Measurements from ENCODE around the gene MRPS25. TPM values are rescaled to one million over a fixed set of nuclear protein-coding genes. Genes with fewer than 3 reads are reported as not detected.

Gene MRPS25
- total RNA-seq (57.2 TPM), polyA plus RNA-seq (ENCODE audit: insufficient read depth, low read depth, low replicate concordance) (89.2 TPM)
- long read RNA-seq, donor 1, full-length matches to known transcripts, result 21 of 21 reads
- long read RNA-seq, donor 1, partial matches to known transcripts, result 0 of 21 reads
- long read RNA-seq, donor 1, other reads (novel, unspliced or antisense), result 0 of 21 reads
- long read RNA-seq, donor 2, full-length matches to known transcripts, result 27 of 27 reads
- long read RNA-seq, donor 2, partial matches to known transcripts, result 0 of 27 reads
- long read RNA-seq, donor 2, other reads (novel, unspliced or antisense), result 0 of 27 reads
- long read RNA-seq, donor 3, full-length matches to known transcripts, result 43 of 43 reads
- long read RNA-seq, donor 3, partial matches to known transcripts, result 0 of 43 reads
- long read RNA-seq, donor 3, other reads (novel, unspliced or antisense), result 0 of 43 reads
- long read RNA-seq, donor 4, full-length matches to known transcripts, result 28 of 28 reads
- long read RNA-seq, donor 4, partial matches to known transcripts, result 0 of 28 reads
- long read RNA-seq, donor 4, other reads (novel, unspliced or antisense), result 0 of 28 reads
- long read RNA-seq, donor 5, full-length matches to known transcripts, result 1 of 1 reads
- long read RNA-seq, donor 5, partial matches to known transcripts, result 0 of 1 reads
- long read RNA-seq, donor 5, other reads (novel, unspliced or antisense), result 0 of 1 reads
- long read RNA-seq, donor 6, full-length matches to known transcripts, result 28 of 28 reads
- long read RNA-seq, donor 6, partial matches to known transcripts, result 0 of 28 reads
- long read RNA-seq, donor 6, other reads (novel, unspliced or antisense), result 0 of 28 reads
- long read RNA-seq, donor 7, full-length matches to known transcripts, result 28 of 38 reads
- long read RNA-seq, donor 7, partial matches to known transcripts, result 2 of 38 reads
- long read RNA-seq, donor 7, other reads (novel, unspliced or antisense), result 8 of 38 reads
- long read RNA-seq, donor 8, full-length matches to known transcripts, result 19 of 19 reads
- long read RNA-seq, donor 8, partial matches to known transcripts, result 0 of 19 reads
- long read RNA-seq, donor 8, other reads (novel, unspliced or antisense), result 0 of 19 reads
- long read RNA-seq, donor 9, full-length matches to known transcripts, result 7 of 7 reads
- long read RNA-seq, donor 9, partial matches to known transcripts, result 0 of 7 reads
- long read RNA-seq, donor 9, other reads (novel, unspliced or antisense), result 0 of 7 reads
- long read RNA-seq, donor 10, full-length matches to known transcripts, result 26 of 26 reads
- long read RNA-seq, donor 10, partial matches to known transcripts, result 0 of 26 reads
- long read RNA-seq, donor 10, other reads (novel, unspliced or antisense), result 0 of 26 reads

DNA sequence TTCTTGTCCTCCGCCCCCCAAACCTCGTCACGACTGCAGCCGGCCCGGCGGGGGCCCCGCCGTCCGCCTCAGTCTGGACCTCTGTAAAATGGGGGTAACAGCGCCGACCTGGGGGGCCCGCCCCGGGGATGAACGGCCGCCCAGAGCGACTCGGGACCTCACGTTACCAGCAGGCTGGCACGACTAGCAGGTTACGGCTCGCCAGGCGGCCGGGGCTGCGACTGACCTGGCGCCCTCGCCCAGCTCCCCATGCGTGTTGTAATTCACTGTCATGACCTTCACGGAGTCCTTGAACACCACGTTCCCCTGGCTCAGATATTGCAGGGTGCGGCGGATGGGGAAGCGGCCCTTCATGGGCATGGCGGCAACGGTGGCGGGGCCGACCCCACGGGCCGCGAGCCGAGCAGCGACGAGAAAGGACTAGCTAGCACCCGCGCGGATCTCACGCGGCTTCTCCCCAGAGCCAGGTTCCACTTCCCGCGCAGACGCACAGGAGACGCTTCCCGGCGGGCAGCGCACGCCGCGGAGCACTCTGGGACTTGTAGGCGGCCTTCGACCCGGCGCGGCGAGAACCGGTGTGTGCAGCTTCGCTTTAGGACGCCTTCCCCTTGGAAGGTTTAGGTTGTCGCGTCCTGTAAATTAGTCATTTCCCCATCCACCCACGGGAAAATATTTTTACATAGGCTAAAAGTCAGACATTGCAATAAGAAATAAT is at the start of gene MRPS25:
Gene MRPS25, minus strand, starts transcription at position 481 of the 715 bp plus-strand sequence. Its CDS starts 121 bp downstream, at position 360.
- no peak for FAIRE-seq
- Histone ChIP-seq H3K9me3 (ENCODE audit: control insufficient read depth in 2 of 3, insufficient read depth in 1 of 3, low read length in 3 of 3) (no peaks in the 10 kb centered on the region), H3K4me3 (ENCODE audit: low read length in 3 of 3) (peak within 1 kb of the TSS; percentile 74 to 95 (median 89)), H3K9ac (ENCODE audit: low read length in 3 of 3) (peak within 1 kb of the TSS; percentile 75 to 93 (median 78)), H3K27ac (ENCODE audit: low read depth in 2 of 2, low read length in 2 of 2) (peak within 1 kb of the TSS; percentile 90 to 96), H3K36me3 (ENCODE audit: control insufficient read depth in 2 of 3, insufficient read depth in 3 of 3, low read length in 3 of 3) (no peaks in the 10 kb centered on the region), H3K4me1 (ENCODE audit: control insufficient read depth in 2 of 3, insufficient read depth in 2 of 3, low read depth in 1 of 3, low read length in 3 of 3) (peaks cover 0 to 14% (median 12%) of the 10 kb centered on the region in 3 donors), H3K27me3 (ENCODE audit: control insufficient read depth, insufficient read depth, low read length) (no peaks in the 10 kb centered on the region)
- peak; percentile 91 to 97 (median 95) for DNase-seq
- TF ChIP-seq, protein P1, sequence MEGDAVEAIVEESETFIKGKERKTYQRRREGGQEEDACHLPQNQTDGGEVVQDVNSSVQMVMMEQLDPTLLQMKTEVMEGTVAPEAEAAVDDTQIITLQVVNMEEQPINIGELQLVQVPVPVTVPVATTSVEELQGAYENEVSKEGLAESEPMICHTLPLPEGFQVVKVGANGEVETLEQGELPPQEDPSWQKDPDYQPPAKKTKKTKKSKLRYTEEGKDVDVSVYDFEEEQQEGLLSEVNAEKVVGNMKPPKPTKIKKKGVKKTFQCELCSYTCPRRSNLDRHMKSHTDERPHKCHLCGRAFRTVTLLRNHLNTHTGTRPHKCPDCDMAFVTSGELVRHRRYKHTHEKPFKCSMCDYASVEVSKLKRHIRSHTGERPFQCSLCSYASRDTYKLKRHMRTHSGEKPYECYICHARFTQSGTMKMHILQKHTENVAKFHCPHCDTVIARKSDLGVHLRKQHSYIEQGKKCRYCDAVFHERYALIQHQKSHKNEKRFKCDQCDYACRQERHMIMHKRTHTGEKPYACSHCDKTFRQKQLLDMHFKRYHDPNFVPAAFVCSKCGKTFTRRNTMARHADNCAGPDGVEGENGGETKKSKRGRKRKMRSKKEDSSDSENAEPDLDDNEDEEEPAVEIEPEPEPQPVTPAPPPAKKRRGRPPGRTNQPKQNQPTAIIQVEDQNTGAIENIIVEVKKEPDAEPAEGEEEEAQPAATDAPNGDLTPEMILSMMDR (IDR thresholded peaks at IDR 0.05; ENCODE audit: borderline replicate concordance, extremely low read depth, insufficient read depth), result no peak
- intact Hi-C loops (cut with DNase I), result no loop called here

DNA sequence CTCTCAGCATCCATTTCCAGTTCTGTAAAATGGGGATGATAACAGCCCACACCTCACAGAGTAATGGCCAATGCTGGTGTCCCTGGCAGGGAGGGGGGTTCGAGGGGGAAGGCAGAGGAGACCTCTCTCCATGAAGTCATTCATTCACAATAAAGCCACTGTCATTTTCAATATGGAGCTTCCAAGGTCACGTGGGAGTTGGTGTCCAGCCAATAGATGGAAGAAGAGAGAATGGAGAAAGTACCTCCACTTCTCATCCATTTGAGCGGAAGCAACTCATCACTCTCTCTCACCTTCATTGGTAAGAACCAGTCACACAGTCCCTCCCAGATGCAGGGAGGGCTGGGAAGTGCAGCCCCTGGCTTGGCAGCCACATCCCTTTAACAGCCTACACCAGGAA is 48.8 kb upstream of the MRPS25 start:
- DNase-seq (no peak), FAIRE-seq (no peak)
- intact Hi-C loops (cut with DNase I), result no loop called here
- Histone ChIP-seq H3K27me3 (ENCODE audit: control insufficient read depth, insufficient read depth, low read length) (no peaks in the 10 kb centered on the region), H3K4me1 (ENCODE audit: control insufficient read depth in 2 of 3, insufficient read depth in 2 of 3, low read depth in 1 of 3, low read length in 3 of 3) (no peaks in the 10 kb centered on the region), H3K4me3 (ENCODE audit: low read length in 3 of 3) (no peak overlapping the region), H3K36me3 (ENCODE audit: control insufficient read depth in 2 of 3, insufficient read depth in 3 of 3, low read length in 3 of 3) (no peaks in the 10 kb centered on the region), H3K9me3 (ENCODE audit: control insufficient read depth in 2 of 3, insufficient read depth in 1 of 3, low read length in 3 of 3) (no peaks in the 10 kb centered on the region), H3K27ac (ENCODE audit: low read depth in 2 of 2, low read length in 2 of 2) (no peak overlapping the region), H3K9ac (ENCODE audit: low read length in 3 of 3) (no peak overlapping the region)
- TF ChIP-seq, protein P1 (IDR thresholded peaks at IDR 0.05; ENCODE audit: borderline replicate concordance, extremely low read depth, insufficient read depth), result no peak

DNA sequence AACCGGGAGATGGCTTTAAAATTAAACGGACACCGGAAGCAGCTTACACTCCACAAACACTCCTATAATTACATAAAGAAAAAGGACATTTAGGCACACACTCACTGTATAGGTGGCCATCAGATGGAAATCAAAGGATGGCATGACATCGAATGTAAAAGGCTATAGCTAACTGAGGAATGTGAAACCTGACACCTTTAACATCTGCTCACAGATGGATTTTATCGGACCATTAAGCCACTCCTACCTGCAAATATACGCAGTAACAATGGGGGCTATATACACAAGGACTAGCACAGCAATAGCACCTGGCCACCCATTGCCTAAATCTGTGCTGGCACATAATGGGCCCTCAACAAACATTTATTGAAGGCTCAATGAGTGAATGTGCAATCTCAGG is 48.4 kb upstream of the MRPS25 start:
- TF ChIP-seq, protein P1 (IDR thresholded peaks at IDR 0.05; ENCODE audit: borderline replicate concordance, extremely low read depth, insufficient read depth), result no peak
- Histone ChIP-seq H3K9me3 (ENCODE audit: control insufficient read depth in 2 of 3, insufficient read depth in 1 of 3, low read length in 3 of 3) (no peaks in the 10 kb centered on the region), H3K27ac (ENCODE audit: low read depth in 2 of 2, low read length in 2 of 2) (no peak overlapping the region), H3K27me3 (ENCODE audit: control insufficient read depth, insufficient read depth, low read length) (no peaks in the 10 kb centered on the region), H3K9ac (ENCODE audit: low read length in 3 of 3) (no peak overlapping the region), H3K4me1 (ENCODE audit: control insufficient read depth in 2 of 3, insufficient read depth in 2 of 3, low read depth in 1 of 3, low read length in 3 of 3) (no peaks in the 10 kb centered on the region), H3K4me3 (ENCODE audit: low read length in 3 of 3) (no peak overlapping the region), H3K36me3 (ENCODE audit: control insufficient read depth in 2 of 3, insufficient read depth in 3 of 3, low read length in 3 of 3) (no peaks in the 10 kb centered on the region)
- FAIRE-seq (no peak), DNase-seq (peak in 2 of 5 donors; percentile 39 to 49)
- intact Hi-C loops (cut with DNase I), result no loop called here

Data from kidney (tissue), 22 donors.